HG03432 (cell line): ENCODE measurements around the gene CRYBB1.

ENCODE experiments used
- ATAC-seq: cut with Tn5 transposase; IDR thresholded peaks from one replicate; pipeline ENCODE4 v1.9.1; 2021; ENCODE audit warnings: mild to moderate bottlenecking, moderate library complexity; ENCODE audit not compliant: unreplicated experiment

Gene CRYBB1

DNA sequence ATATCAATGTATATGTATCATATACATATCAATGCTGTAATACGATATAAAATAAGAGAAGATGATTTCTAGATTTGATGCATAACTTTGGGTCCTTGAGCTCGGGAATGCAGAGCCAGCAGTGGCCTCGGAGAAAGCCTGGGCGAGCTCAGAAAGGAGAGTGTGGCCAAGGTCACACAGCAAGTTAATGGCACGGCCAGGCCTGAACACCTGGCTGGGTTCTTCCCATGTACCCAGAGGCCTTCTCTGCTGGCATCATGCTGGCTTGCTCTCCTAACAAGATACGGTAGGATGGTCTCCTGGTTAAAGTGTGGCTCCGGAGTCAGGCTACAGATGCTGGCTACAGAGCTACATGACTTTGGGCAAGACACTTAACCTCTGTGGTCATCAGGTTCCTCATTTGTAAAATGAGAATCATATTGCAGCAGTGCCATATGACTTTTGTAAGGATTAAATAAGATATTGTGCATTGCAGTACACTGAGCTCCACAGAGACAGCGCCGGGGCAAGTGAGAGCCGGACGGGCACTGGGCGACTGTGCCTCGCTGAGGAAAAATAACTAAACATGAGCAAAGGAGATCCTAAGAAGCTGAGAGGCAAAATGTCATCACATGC lies 57.8 kb downstream of the CRYBB1 start:
- no peak for ATAC-seq

GRCh38 chr22:26558248-26558895 lies 59.5 kb downstream of the CRYBB1 start:
- no peak for ATAC-seq

GRCh38 chr22:26556904-26557303 lies 60.9 kb downstream of the CRYBB1 start:
- no peak for ATAC-seq

DNA sequence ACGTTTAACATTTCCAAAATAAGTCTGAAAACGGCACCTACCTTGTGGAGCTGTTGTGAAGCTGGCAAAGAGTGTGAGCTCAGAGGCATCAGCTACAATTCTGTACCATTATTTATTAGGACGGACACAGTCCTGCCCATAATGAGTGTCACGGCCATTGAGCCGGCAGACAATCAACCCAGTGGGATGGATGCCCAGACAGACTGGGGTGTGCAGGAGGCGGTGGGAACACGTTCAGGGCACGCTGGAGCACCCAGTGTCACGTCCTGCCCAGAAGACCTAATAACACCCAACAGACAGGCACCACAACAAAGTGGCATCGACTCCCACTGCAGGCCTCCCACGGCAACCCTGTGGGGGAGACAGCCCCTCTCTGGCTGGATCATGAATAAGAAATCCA lies 62.3 kb downstream of the CRYBB1 start:
- ATAC-seq: no peak

DNA sequence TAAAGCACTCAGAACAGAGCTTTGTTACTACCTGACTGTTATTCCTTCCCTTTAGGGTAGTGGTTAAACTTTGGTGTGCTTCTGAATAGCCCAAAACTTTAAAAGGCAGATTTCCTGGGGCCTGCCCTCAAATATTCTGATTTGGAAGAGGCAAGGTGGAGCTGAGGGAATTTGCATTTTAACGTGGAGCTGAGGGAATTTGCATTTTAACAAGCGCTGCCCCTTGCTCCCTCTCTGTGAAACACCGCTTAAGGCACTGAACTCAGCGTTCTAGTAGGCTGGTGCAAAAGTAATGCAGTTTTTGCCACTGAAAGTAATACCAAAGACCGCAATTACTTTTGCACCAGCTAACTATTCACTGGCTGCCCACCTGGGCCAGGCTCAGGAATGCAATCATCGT lies 62.9 kb downstream of the CRYBB1 start:
- ATAC-seq: no peak

GRCh38 chr22:26553056-26553752 lies 64.6 kb downstream of the CRYBB1 start:
- no peak for ATAC-seq

DNA sequence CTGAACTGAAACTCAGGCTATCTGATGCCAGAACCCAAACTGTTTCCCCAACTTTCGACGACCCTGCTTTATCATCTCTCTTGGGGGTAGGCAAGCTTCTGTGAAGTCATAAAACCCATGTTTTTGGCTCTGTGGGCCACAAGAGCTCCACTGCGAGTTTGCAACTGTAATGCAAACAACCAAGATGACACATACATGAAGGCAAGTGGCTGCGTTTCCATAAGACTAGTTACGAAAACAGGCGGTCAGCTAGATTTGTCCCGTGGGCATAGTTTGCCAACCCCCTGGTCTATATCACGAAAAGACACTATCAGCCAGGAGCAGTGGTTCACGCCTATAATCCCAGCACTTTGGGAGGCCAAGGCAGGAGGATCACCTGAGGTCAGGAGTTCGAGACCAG lies 65.4 kb downstream of the CRYBB1 start:
- no peak for ATAC-seq

DNA sequence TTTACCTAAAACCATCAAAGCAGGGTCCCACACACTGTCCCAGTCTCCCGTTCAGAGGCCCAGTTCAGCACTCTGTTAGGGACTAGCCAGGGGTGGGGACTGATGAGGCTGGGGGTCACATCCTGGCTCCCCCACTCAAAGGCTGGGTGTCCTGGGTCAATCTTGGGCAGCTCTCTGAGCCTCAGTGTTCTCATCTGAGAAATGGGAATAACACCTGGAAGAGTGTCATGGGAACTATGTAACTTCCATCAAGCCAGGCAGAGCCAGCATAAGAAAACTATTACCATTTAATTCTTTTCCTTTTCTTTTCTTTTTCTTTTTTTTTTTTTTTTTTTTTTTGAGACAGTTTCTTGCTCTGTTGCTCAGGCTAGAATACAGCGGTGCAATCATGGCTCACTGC lies 66.3 kb downstream of the CRYBB1 start:
- ATAC-seq: no peak

GRCh38 chr22:26550498-26551033 lies 67.3 kb downstream of the CRYBB1 start:
- no peak for ATAC-seq

- ATAC-seq: no peak
These were observed 67.8 kb downstream of the CRYBB1 start for GRCh38 chr22:26549902-26550497.
